T follicular helper cell (primary cell): ENCODE results near the gene PPP1R7.

Source experiments
- DNase-seq: peaks from one replicate; pipeline ENCODE4 v3.0.0-alpha.2; 2020; ENCODE audit warnings: low read depth

Gene PPP1R7

DNA sequence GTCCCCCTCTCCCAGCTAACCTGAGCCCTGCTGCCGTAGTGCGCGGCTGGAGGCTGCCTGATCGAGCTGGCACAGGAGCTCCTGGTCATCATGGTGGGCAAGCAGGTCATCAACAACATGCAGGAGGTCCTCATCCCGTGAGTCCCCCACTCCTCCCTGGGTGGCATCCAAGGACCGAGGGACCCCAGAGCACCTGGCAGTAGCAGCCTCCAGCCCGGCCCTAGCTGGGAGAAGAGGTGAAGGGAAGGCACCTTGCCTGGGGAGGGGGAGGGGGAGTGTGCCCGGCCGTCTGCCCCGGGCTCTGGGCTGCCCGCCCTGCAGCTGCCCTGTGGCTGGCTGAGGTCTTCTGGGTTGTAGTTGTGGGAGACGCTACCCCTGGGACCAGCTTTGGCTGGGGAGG, 64.5 kb downstream of the PPP1R7 start:
- no peak for DNase-seq

DNA sequence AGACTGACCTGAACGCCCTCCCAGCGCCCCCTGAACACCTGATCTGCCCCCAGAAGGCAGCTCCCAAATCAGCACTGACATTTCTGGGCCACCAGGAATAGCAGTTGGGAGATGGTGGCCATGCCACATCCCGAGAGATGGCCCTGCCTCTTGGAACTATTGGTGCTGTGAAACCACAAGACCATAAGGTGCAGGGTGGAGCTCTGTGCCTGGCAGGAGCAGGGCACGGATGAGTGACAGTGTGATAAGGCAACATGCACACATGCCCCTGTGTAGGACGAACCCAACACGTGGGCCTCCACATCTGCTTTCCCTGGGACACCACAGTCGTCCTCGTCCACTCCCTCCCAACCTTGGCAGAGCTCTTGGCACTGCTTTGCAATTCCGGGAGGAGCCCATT, 65.2 kb downstream of the PPP1R7 start:
- DNase-seq, result no peak

DNA sequence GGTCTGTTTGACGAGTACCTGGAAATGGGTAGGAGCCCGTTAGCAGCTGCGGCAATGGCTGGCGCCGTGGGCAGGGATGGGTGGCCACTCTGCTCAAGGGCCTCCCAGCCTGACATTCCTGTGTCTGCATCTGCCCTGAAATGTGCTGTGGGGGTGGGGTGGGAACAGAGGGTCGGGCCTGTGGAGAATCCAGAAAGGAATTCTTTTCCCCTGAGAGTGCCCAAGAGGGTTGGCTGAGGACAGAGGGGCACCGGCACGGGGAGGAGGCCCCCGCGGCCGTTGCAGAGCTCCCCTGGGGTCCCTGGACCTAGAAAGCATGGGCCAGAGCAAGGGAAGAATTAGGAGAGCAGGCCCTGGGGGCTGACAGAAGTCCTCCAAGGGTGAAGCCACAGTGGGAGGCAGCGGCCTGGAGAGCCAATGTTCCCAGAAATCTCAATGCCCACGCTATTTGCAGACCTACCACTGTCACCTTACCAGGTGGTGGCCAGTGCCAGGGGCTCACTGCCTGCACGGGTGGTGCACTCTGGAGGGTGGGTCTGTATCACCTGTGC, 66.0 kb downstream of the PPP1R7 start:
- DNase-seq, result no peak

DNA sequence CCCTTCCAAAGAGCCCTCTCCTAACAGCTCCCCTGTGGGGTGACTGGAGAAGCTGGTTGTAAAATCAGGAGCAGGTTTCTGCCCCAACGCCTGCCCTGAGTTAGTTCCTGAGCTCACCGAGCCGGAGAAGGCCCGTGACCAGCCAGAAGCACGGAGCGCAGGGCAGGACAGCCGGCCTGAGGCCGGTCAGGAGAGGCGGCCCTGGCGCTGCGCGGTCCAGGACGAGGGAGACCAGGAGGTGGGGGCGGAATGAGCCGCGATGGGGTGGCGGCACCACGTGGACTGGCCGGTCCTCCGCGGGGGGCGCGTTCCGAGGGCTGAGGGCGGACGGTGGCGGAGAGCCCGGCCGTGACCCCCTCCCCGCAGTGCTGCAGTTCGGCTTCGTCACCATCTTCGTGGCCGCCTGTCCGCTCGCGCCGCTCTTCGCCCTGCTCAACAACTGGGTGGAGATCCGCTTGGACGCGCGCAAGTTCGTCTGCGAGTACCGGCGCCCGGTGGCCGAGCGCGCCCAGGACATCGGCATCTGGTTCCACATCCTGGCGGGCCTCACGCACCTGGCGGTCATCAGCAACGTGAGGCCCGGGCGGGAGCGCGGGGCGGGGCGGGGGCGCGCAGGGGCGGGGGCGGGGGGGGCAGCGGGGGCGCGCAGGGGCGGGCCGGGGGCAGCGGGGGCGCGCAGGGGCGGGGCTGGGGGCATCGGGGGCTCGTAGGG, 67.2 kb downstream of the PPP1R7 start:
- DNase-seq, result peak; percentile 9

DNA sequence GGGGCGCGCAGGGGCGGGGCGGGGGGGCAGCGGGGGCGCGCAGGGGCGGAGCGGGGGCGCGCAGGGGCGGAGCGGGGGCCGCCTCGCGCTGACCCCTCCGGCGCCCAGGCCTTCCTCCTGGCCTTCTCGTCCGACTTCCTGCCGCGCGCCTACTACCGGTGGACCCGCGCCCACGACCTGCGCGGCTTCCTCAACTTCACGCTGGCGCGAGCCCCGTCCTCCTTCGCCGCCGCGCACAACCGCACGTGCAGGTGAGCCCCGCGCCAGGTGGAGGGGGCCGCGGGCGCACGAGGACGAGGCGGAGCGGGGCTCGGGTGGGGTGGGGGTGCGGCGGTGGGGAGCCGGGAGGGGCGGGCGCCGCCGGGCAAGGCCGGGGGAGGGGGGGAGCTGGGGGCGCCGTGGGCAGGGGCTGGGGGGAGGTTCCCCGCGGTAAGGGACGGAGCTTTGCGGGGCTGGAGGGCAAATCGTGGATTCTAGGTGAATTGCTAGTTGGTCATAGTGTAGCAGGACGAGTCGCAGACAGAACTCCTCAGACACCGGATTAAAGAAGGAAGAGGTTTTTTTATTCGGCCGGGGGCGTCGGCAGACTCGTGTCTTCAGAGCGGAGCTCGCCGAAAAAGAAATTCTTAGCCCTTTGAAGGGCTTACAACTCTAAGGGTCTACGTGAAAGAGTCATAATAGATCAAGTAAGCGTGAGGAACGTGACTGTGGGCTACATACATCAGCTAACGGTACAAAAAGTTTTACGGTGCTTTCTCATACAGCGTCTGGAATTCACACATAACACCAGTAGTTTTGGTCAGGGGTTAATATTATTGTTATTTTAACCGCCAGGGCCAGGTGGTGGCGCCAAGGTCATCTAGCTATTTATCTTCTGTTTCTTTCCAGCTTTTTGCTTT, 68.1 kb downstream of the PPP1R7 start:
- peak; percentile 18 for DNase-seq

DNA sequence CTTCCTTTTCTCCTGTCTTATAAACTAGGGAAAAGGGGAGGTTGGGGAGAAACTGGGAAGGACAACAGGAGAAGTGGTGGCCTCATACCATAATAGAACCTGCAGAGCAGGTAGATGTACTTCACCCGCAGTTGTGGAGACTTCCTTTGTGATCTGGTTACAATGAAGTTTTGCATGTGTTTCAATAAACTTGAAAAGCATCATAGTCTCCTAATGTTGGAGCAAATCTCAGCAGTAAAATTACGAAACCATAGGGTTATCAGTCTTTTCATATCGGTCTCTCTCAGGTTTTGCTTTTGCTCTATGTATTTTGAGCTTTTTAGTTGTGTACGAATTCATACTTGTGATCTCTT, 68.7 kb downstream of the PPP1R7 start:
- DNase-seq, result no peak

DNA sequence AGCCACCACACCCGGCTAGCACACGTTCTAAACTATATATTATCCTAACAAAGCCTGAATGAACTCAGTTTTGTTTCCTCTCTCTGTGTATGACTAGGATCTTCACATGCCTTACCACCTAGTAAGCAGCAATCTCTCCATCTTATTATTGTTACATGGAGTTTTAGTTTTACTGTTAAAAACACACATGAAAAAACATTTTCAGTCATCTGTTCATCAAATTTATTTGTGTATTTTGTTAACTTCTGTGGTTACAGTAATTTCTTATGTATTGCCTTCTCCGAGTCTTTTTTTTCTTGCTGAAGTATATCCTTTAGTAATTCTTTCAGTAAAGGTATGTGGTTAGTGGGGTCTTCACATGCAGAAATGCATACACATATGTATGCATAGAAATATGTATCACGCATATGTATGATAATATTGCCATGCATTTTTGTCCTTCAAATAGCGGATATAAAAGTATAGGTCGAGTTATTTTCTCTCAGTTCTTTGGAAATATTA, 69.6 kb downstream of the PPP1R7 start:
- no peak for DNase-seq

DNA sequence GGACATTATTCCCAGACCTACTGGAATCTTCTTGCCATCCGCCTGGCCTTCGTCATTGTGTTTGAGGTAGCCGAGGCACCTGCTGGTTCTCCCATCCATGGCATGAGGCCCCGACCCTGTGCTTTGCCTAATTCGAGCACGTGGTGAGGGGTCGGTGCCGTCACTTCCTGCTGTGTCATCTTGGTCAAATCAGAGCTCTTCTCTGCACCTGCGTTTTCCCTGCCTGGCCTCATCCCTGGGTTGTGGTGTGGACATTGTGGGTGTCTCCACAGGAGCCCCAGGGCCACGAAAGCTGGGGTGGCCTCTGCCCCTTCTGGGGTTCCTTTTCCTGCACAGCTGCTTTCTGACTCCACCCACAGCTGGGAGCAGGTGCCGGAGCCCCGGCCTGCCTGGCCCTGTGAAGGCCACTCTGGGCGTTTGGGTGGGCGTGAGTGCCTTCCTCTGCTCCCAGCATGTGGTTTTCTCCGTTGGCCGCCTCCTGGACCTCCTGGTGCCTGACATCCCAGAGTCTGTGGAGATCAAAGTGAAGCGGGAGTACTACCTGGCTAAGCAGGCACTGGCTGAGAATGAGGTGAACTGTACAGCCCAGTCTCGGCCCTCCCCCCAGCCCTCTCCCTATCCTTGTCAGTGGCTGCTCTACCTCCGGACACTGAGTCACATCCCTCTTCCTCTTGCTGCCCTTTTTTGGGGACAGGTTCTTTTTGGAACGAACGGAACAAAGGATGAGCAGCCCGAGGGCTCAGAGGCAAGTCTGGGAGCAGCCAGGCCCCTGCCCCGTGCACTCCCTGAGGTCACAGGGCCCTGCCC, 73.1 kb downstream of the PPP1R7 start:
- DNase-seq, result no peak

DNA sequence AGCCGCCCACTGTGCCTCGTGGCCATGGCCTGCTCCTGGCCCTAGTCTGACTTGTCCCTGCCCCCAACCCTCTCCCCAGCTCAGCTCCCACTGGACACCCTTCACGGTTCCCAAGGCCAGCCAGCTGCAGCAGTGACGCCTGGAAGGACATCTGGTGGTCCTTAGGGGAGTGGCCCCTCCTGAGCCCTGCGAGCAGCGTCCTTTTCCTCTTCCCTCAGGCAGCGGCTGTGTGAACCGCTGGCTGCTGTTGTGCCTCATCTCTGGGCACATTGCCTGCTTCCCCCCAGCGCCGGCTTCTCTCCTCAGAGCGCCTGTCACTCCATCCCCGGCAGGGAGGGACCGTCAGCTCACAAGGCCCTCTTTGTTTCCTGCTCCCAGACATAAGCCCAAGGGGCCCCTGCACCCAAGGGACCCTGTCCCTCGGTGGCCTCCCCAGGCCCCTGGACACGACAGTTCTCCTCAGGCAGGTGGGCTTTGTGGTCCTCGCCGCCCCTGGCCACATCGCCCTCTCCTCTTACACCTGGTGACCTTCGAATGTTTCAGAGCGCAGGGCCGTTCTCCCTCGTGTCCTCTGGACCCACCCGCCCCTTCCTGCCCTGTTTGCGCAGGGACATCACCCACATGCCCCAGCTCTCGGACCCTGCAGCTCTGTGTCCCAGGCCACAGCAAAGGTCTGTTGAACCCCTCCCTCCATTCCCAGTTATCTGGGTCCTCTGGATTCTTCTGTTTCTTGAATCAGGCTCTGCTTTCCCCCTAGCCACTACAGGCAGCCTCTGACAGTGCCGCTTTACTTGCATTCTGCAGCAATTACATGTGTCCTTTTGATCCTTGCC, 74.0 kb downstream of the PPP1R7 start:
- no peak for DNase-seq

DNA sequence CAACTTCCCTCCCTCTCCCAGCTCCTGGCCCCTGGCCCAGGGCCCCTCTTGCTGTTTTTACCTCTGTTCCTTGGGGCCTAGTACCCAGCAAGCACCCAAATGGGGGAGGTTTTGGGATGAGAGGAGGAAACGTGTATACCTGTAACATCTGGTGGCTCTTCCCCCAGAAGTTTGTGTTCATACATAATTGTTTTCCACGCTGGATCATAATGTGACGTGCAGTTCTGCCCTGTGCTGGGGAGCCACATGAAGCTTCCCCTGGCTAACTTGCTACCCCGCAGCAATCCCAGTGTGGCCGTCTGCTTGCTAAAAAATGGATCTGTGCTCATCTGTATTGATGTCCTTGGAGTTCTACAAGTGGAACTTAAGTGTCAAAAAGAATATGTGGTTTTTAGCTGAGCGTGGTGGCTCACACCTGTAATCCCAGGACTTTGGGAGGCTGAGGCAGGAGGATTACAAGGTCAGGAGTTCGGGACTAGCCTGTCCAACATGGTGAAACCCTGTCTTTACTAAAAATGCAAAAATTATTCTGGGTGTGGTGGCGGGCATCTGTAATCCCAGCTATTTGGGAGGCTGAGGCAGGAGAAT, 74.7 kb downstream of the PPP1R7 start:
- DNase-seq, result no peak

DNA sequence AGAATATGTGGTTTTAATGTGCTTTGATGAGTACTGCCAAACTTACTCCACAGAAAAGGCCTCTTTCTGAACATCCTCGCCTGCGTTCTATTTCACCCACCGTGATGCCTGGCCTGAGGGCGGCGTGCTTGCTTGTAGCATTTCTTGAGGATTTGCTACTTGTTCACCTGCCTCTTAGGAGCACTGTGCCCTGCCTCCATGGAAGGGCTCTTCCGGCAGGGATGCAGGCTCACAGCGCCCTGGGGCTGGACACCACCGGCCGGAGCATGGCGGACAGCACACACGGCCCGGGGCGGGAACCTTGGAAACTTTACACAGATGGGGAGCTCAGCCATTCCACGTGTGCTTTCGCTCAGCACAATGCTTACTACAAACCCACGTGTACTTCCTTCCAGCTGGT, 75.3 kb downstream of the PPP1R7 start:
- no peak for DNase-seq

DNA sequence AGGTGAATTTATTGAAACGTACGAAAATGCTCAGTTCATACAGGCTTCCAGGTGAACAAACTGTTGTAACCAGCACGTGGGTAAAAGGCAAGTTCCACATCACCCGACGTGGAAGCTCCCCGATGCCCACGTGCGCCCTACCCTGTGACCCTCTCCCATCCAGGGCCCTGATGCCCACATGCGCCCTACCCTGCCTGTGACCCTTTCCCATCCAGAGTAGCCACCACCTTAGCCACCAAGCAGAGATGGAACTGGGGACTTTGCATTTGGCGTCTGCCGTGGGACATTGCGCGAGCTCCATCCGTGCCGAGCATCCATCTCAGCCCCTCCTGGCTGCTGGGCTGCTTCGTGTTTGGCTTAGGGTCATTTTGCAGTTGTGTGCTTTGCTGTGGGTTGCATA, 75.7 kb downstream of the PPP1R7 start:
- DNase-seq, result no peak

DNA sequence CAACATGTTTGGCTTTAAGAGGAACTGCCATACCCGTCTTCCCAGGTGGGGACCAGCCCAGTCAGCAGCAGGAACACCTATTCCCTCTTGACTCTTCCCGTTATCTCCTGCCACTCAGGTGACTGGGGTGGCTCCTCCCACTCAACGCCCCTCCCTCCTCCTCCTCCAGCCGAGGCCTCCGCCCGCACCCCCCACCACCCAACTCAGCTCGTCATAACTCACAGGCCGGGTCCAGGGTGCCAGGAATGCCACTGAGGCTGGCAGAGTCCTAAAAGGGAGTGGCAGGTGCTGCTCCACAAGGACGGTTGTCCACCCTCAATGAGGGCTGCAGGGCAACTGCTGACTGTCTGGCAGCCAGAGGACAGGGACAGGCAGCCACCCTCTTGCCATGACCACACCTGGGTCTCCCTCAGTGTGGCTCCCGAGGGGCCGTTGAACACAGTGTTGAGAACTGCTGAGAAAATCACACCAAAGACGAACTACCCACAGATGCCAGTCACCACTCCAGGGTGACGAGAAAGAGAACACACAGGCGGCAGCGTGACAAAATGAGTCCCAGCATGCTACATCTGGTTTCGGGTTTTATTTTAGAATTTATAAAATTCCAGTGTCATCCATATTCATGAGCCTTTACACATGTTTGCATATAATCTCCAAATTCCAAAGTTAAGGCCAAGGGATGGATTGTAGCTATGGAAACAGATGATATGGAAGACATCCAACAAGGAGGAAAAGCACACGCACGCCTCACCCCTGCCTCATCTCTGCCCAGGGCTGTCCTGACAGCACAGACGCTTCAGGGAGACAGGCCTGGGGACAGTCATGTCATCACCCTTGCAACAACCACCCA, 76.7 kb downstream of the PPP1R7 start:
- no peak for DNase-seq

DNA sequence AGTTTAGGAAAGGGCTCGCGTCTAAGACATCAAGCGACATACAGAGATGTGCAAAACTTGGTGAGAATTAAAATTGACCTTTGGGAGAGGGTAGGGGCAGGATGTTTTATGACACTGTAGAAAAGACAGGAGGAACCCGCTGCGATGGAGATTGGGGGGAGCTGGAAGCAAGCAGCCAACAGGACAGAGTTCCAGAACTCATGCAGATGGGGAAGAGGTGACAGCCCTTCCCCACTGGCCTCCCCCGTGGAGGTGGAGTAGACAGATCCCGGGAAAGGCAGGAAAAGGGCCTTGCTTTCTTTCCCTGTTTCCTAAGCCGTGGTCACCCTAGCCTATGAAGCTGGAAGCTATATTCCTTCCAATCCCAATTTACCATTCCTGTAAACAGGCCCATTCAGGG, 77.3 kb downstream of the PPP1R7 start:
- no peak for DNase-seq

DNA sequence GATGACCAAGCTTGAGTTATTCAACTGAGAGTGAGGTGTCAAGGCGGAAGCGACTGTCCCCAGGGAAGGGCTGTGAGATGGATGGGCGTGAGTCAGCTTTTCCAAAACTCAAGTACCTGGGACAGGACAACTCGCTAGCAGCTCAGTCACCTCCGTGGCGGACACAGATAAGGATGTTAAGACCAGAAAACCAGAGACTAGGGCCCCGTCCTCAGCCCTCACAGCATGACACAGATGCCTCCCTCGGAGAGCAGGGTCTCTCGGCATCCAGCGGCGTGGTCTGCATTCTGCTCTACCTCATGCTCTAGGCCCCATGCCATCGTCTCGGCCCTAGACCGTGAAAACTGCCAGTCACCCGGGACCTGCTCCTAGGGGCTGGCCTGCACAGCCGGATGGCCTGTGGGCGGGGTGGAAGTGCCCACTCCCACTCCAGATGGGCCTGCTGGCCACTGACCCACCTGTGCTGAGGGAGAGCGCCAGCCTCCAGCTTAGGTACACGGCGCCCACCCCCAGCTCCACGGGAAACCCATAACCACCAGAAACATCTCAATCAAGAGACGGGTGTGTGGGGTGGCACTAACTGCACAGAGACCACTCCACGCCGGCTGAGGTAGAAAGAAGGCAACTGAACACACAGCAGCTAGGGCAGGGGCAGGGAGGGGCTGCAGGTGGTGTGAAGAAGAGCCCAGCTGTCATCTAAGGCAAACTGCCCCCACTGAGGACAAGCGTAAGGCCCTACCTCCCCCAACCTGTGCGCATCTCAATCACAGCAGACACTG, 78.0 kb downstream of the PPP1R7 start:
- DNase-seq, result no peak

DNA sequence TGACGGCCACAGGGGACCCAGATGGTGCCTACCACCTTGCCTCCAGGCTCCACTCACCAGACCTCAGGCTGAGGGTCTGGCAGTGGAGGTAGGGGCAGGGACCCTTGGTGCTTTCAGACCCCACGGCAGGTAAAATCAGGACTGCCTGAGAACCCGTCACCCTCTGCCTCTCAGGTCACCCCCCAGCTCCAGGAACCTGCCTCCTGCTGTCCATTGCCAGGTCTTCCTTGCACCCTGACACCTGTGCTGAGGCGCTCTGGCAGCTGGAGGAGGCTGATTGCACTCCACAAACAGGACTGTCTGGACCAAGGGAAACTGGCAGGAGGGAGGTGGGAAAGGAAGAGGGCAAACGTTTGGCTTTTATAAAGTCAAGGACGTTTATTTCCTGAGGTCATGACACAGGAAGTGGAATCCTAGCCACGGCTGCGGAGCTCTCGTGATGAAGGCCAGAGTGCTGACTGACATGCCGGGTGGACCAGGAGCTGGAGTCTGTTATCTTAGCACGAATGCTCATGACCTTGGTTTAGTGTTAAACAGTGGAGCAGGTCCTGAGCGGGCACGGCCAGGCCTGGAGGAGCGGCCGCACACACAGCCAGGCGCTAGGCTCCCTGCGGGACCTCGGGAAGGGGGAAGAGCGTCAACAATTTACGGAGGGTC, 78.7 kb downstream of the PPP1R7 start:
- DNase-seq, result no peak

DNA sequence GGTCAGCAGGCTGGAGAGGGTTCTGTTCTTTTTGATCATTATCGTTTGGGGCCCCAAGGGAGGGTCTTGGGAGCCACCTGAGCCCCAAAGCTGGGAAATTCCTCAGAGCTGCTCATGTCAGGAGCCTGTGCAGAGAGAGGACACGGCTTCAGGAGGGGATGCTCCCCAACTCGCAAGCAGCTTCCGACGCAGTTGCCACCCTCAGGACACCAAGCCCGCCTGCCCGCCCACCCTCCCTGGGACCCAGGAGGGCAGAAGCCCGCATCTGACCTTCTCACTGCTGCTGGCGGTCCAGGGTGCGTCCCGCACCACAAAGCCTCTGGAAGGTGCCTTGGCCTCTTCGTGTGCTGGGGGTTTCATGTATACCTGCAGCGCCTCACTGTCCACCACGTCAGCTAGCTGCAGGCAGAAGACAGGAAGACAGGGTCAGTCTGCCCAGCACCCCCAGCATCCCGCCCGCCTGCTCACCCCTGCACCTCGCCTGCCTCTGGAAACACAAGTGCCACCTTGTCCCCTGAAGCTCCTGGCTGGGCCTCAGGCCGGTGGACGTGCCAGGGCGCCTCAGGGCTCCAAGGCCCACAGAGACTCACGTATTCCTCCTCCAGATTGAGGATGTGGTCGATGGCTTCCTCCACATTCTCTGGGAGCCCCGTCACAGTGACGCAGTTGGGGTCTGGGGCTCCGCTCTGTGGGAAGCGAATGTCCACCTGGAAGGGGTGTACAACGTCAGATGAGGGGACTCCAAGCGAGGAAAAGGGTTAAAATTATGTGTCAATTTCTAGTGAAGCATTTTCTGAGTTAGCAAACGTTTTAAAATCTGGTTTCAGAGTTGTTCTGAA, 79.5 kb downstream of the PPP1R7 start:
- DNase-seq, result no peak

DNA sequence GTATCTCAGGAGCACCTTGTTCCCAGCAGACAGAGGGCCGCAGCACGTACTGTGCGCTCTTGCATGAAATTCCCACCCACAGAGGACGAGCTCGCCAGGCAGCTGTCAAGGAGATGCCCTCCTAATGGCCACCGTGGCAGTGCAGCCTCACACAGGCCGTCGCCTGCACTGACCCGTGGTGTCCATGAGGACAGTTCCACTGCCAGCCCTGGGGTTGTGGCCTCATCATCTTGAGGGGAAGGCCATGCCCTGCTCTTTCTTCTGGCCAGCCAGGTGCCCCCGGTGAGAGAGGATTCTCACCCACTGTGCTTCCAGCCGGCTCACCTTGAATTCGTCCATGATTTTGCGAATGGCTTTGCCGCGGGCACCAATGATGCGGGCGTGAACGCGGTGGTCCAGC, 80.2 kb downstream of the PPP1R7 start:
- DNase-seq, result no peak
